ENCODE data around the gene UBL4B.

The UBL4B gene

GRCh38 chr1:110123224-110123623 lies 11.0 kb downstream of the UBL4B start:
- H3K9ac ChIP-seq (ENCODE audit: low read depth, low read length), result no peak overlapping the region
- H3K9me3 ChIP-seq (replicated peaks; ENCODE audit: low read length), result peaks cover 4% of the 10 kb centered on the region
- no peak overlapping the region for H3K4me3 ChIP-seq (ENCODE audit: low read length)
- H3K4me2 ChIP-seq (ENCODE audit: low read length), result no peak overlapping the region
- peaks cover 9% of the 10 kb centered on the region for H3K27me3 ChIP-seq (ENCODE audit: control insufficient read depth, insufficient read depth, low read length)
- no peaks in the 10 kb centered on the region for H3K36me3 ChIP-seq (ENCODE audit: insufficient read depth, low read length)
- peaks cover 3% of the 10 kb centered on the region for H3K4me1 ChIP-seq (ENCODE audit: control insufficient read depth, insufficient read depth, low read length)

- Histone ChIP-seq H3K9me3 (replicated peaks; ENCODE audit: low read length) (peaks cover 4% of the 10 kb centered on the region), H3K4me1 (ENCODE audit: control insufficient read depth, insufficient read depth, low read length) (peaks cover 3% of the 10 kb centered on the region), H3K4me2 (ENCODE audit: low read length) (no peak overlapping the region), H3K4me3 (ENCODE audit: low read length) (no peak overlapping the region), H3K9ac (ENCODE audit: low read depth, low read length) (no peak overlapping the region), H3K27me3 (ENCODE audit: control insufficient read depth, insufficient read depth, low read length) (peaks cover 35% of the 10 kb centered on the region), H3K36me3 (ENCODE audit: insufficient read depth, low read length) (no peaks in the 10 kb centered on the region)
These were observed 13.6 kb downstream of the UBL4B start for GRCh38 chr1:110125810-110126209.

- Histone ChIP-seq H3K27me3 (ENCODE audit: control insufficient read depth, insufficient read depth, low read length) (peaks cover 70% of the 10 kb centered on the region), H3K36me3 (ENCODE audit: insufficient read depth, low read length) (no peaks in the 10 kb centered on the region), H3K4me3 (ENCODE audit: low read length) (no peak overlapping the region), H3K4me2 (ENCODE audit: low read length) (no peak overlapping the region), H3K9me3 (replicated peaks; ENCODE audit: low read length) (peaks cover 4% of the 10 kb centered on the region), H3K4me1 (ENCODE audit: control insufficient read depth, insufficient read depth, low read length) (no peaks in the 10 kb centered on the region), H3K9ac (ENCODE audit: low read depth, low read length) (no peak overlapping the region)
These were observed 17.9 kb downstream of the UBL4B start for GRCh38 chr1:110130113-110130591.

GRCh38 chr1:110130989-110131388 lies 18.7 kb downstream of the UBL4B start:
- H3K4me3 ChIP-seq (ENCODE audit: low read length), result no peak overlapping the region
- H3K9ac ChIP-seq (ENCODE audit: low read depth, low read length), result no peak overlapping the region
- H3K36me3 ChIP-seq (ENCODE audit: insufficient read depth, low read length), result no peaks in the 10 kb centered on the region
- no peaks in the 10 kb centered on the region for H3K4me1 ChIP-seq (ENCODE audit: control insufficient read depth, insufficient read depth, low read length)
- H3K4me2 ChIP-seq (ENCODE audit: low read length), result no peak overlapping the region
- H3K9me3 ChIP-seq (replicated peaks; ENCODE audit: low read length), result peaks cover 4% of the 10 kb centered on the region
- H3K27me3 ChIP-seq (ENCODE audit: control insufficient read depth, insufficient read depth, low read length), result peaks cover 79% of the 10 kb centered on the region

GRCh38 chr1:110132682-110133081 lies 20.4 kb downstream of the UBL4B start:
- H3K4me3 ChIP-seq (ENCODE audit: low read length), result no peak overlapping the region
- H3K9ac ChIP-seq (ENCODE audit: low read depth, low read length), result no peak overlapping the region
- H3K36me3 ChIP-seq (ENCODE audit: insufficient read depth, low read length), result no peaks in the 10 kb centered on the region
- no peaks in the 10 kb centered on the region for H3K9me3 ChIP-seq (replicated peaks; ENCODE audit: low read length)
- peaks cover 91% of the 10 kb centered on the region for H3K27me3 ChIP-seq (ENCODE audit: control insufficient read depth, insufficient read depth, low read length)
- H3K4me2 ChIP-seq (ENCODE audit: low read length), result no peak overlapping the region
- no peaks in the 10 kb centered on the region for H3K4me1 ChIP-seq (ENCODE audit: control insufficient read depth, insufficient read depth, low read length)

- H3K9me3 ChIP-seq (replicated peaks; ENCODE audit: low read length), result no peaks in the 10 kb centered on the region
- no peak overlapping the region for H3K4me3 ChIP-seq (ENCODE audit: low read length)
- no peak overlapping the region for H3K9ac ChIP-seq (ENCODE audit: low read depth, low read length)
- no peaks in the 10 kb centered on the region for H3K36me3 ChIP-seq (ENCODE audit: insufficient read depth, low read length)
- no peaks in the 10 kb centered on the region for H3K4me1 ChIP-seq (ENCODE audit: control insufficient read depth, insufficient read depth, low read length)
- H3K4me2 ChIP-seq (ENCODE audit: low read length), result no peak overlapping the region
- H3K27me3 ChIP-seq (ENCODE audit: control insufficient read depth, insufficient read depth, low read length), result peaks cover 92% of the 10 kb centered on the region
These were observed 21.2 kb downstream of the UBL4B start for GRCh38 chr1:110133436-110133835.

- no peaks in the 10 kb centered on the region for H3K9me3 ChIP-seq (replicated peaks; ENCODE audit: low read length)
- H3K9ac ChIP-seq (ENCODE audit: low read depth, low read length), result no peak overlapping the region
- no peaks in the 10 kb centered on the region for H3K4me1 ChIP-seq (ENCODE audit: control insufficient read depth, insufficient read depth, low read length)
- no peak overlapping the region for H3K4me2 ChIP-seq (ENCODE audit: low read length)
- H3K36me3 ChIP-seq (ENCODE audit: insufficient read depth, low read length), result no peaks in the 10 kb centered on the region
- no peak overlapping the region for H3K4me3 ChIP-seq (ENCODE audit: low read length)
- H3K27me3 ChIP-seq (ENCODE audit: control insufficient read depth, insufficient read depth, low read length), result peaks cover 92% of the 10 kb centered on the region
These were observed 21.9 kb downstream of the UBL4B start for GRCh38 chr1:110134050-110134595.

GRCh38 chr1:110135246-110135645 lies 23.0 kb downstream of the UBL4B start:
- Histone ChIP-seq H3K4me1 (ENCODE audit: control insufficient read depth, insufficient read depth, low read length) (no peaks in the 10 kb centered on the region), H3K9ac (ENCODE audit: low read depth, low read length) (no peak overlapping the region), H3K27me3 (ENCODE audit: control insufficient read depth, insufficient read depth, low read length) (peaks cover 91% of the 10 kb centered on the region), H3K4me3 (ENCODE audit: low read length) (no peak overlapping the region), H3K9me3 (replicated peaks; ENCODE audit: low read length) (no peaks in the 10 kb centered on the region), H3K4me2 (ENCODE audit: low read length) (no peak overlapping the region), H3K36me3 (ENCODE audit: insufficient read depth, low read length) (no peaks in the 10 kb centered on the region)

GRCh38 chr1:110135666-110136065 lies 23.4 kb downstream of the UBL4B start:
- Histone ChIP-seq H3K4me3 (ENCODE audit: low read length) (no peak overlapping the region), H3K9ac (ENCODE audit: low read depth, low read length) (no peak overlapping the region), H3K4me2 (ENCODE audit: low read length) (no peak overlapping the region), H3K9me3 (replicated peaks; ENCODE audit: low read length) (no peaks in the 10 kb centered on the region), H3K4me1 (ENCODE audit: control insufficient read depth, insufficient read depth, low read length) (no peaks in the 10 kb centered on the region), H3K27me3 (ENCODE audit: control insufficient read depth, insufficient read depth, low read length) (peaks cover 88% of the 10 kb centered on the region), H3K36me3 (ENCODE audit: insufficient read depth, low read length) (no peaks in the 10 kb centered on the region)

GRCh38 chr1:110136911-110137310 lies 24.7 kb downstream of the UBL4B start:
- Histone ChIP-seq H3K4me3 (ENCODE audit: low read length) (no peak overlapping the region), H3K36me3 (ENCODE audit: insufficient read depth, low read length) (no peaks in the 10 kb centered on the region), H3K9me3 (replicated peaks; ENCODE audit: low read length) (no peaks in the 10 kb centered on the region), H3K4me1 (ENCODE audit: control insufficient read depth, insufficient read depth, low read length) (no peaks in the 10 kb centered on the region), H3K9ac (ENCODE audit: low read depth, low read length) (no peak overlapping the region), H3K27me3 (ENCODE audit: control insufficient read depth, insufficient read depth, low read length) (peaks cover 83% of the 10 kb centered on the region), H3K4me2 (ENCODE audit: low read length) (no peak overlapping the region)

- Histone ChIP-seq H3K9ac (ENCODE audit: low read depth, low read length) (no peak overlapping the region), H3K4me1 (ENCODE audit: control insufficient read depth, insufficient read depth, low read length) (no peaks in the 10 kb centered on the region), H3K9me3 (replicated peaks; ENCODE audit: low read length) (no peaks in the 10 kb centered on the region), H3K36me3 (ENCODE audit: insufficient read depth, low read length) (no peaks in the 10 kb centered on the region), H3K27me3 (ENCODE audit: control insufficient read depth, insufficient read depth, low read length) (peaks cover 83% of the 10 kb centered on the region), H3K4me2 (ENCODE audit: low read length) (no peak overlapping the region), H3K4me3 (ENCODE audit: low read length) (no peak overlapping the region)
These were observed 26.7 kb downstream of the UBL4B start for GRCh38 chr1:110138956-110139355.

- H3K4me2 ChIP-seq (ENCODE audit: low read length), result no peak overlapping the region
- H3K4me1 ChIP-seq (ENCODE audit: control insufficient read depth, insufficient read depth, low read length), result no peaks in the 10 kb centered on the region
- no peak overlapping the region for H3K4me3 ChIP-seq (ENCODE audit: low read length)
- no peaks in the 10 kb centered on the region for H3K9me3 ChIP-seq (replicated peaks; ENCODE audit: low read length)
- no peaks in the 10 kb centered on the region for H3K36me3 ChIP-seq (ENCODE audit: insufficient read depth, low read length)
- H3K27me3 ChIP-seq (ENCODE audit: control insufficient read depth, insufficient read depth, low read length), result peaks cover 76% of the 10 kb centered on the region
- no peak overlapping the region for H3K9ac ChIP-seq (ENCODE audit: low read depth, low read length)
These were observed 32.1 kb downstream of the UBL4B start for GRCh38 chr1:110144366-110144765.
